ENCODE measurements around the gene ITGB2.

ITGB2 gene

DNA sequence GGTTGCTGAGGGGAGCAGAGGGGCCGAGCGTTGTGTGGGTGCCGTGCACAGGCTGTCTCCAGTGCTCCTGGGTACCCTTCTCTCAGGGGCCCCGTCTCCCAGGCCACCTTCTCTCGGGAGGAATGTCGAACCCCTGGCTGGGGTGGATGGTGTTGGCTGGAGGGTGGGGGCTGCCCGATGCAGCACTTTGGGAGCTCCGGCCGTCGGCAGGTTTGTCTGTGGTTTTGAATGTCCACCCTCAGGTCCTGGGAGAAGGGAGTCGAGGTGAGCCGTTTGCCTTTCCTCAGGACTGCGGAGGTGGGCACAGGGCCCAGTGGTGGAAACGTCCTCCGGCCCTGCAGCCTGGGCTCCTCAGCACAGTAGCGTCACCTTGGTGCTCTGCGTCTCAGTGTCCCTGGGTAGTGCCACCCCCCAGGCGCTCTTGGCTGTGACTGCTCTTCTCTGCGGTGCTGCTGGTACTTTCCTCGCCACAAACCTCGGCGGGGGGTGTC is 33.6 kb upstream of the ITGB2 start:
- H3K4me3 ChIP-seq (ENCODE audit: low read depth, low read length), result no peak overlapping the region
- in situ Hi-C loops (cut with HindIII; ENCODE audit: low sequenced_read_pairs), result no loop called here
- TF ChIP-seq, protein P1, sequence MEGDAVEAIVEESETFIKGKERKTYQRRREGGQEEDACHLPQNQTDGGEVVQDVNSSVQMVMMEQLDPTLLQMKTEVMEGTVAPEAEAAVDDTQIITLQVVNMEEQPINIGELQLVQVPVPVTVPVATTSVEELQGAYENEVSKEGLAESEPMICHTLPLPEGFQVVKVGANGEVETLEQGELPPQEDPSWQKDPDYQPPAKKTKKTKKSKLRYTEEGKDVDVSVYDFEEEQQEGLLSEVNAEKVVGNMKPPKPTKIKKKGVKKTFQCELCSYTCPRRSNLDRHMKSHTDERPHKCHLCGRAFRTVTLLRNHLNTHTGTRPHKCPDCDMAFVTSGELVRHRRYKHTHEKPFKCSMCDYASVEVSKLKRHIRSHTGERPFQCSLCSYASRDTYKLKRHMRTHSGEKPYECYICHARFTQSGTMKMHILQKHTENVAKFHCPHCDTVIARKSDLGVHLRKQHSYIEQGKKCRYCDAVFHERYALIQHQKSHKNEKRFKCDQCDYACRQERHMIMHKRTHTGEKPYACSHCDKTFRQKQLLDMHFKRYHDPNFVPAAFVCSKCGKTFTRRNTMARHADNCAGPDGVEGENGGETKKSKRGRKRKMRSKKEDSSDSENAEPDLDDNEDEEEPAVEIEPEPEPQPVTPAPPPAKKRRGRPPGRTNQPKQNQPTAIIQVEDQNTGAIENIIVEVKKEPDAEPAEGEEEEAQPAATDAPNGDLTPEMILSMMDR (IDR thresholded peaks at IDR 0.05; ENCODE audit: low read depth, low read length), result no peak
- DNase-seq (ENCODE audit: low read depth, low spot score), result no peak

DNA sequence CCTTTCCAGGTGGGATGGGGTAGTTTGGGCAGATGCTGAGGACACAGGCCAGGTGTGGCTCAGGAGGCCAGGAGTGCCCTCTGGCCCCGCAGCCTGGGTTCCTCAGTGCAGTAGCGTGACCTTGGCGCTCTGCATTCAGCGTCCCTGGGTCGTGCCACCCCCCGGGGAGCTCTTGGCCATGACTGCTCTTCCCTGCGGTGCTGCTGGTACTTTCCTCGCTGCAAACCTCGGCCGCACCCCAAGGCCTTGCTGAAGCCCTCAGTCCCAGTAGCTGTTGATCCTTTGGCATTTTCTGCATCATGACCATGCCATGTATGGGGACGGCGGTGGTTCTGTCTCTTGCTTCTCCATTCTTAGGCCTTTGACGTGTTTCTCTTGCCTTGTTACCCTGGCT is 32.9 kb upstream of the ITGB2 start:
- DNase-seq (ENCODE audit: low read depth, low spot score), result no peak
- TF ChIP-seq, protein P1 (IDR thresholded peaks at IDR 0.05; ENCODE audit: low read depth, low read length), result no peak
- H3K4me3 ChIP-seq (ENCODE audit: low read depth, low read length), result no peak overlapping the region
- in situ Hi-C loops (cut with HindIII; ENCODE audit: low sequenced_read_pairs), result no loop called here

DNA sequence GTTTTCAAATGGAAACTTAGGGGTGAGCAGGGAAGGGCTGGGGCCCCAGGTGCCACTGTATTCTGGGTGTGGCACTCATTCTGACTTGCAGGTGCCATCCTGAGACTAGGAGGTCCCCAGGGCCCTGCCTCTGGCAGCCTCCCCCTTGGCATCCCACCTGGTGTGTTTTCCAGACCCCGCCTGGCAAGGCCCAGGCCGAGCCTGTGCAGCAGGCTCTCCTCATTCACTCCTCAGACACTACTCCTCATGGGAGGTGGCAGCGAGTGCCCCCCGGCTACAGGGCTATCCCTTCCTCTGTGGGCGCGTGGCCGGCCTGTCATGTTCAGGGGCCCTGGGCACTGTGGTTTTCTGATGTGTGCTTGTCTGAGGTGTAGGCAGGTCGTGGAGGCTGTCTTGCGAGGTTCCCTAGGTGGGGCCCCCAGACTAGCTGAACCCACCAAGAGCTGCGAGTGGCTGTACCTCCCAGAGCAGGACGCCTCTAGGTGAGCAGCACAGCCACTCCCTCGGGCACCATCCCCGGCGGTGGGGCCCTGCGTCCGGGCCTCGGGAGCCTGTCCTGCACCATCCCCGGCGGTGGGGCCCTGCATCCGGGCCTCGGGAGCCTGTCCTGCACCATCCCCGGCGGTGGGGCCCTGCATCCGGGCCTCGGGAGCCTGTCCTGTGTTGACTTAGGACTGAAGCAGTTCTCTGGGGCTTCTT is 32.4 kb upstream of the ITGB2 start:
- no peak overlapping the region for H3K4me3 ChIP-seq (ENCODE audit: low read depth, low read length)
- DNase-seq (ENCODE audit: low read depth, low spot score), result no peak
- in situ Hi-C loops (cut with HindIII; ENCODE audit: low sequenced_read_pairs), result no loop called here
- TF ChIP-seq, protein P1 (IDR thresholded peaks at IDR 0.05; ENCODE audit: low read depth, low read length), result no peak

DNA sequence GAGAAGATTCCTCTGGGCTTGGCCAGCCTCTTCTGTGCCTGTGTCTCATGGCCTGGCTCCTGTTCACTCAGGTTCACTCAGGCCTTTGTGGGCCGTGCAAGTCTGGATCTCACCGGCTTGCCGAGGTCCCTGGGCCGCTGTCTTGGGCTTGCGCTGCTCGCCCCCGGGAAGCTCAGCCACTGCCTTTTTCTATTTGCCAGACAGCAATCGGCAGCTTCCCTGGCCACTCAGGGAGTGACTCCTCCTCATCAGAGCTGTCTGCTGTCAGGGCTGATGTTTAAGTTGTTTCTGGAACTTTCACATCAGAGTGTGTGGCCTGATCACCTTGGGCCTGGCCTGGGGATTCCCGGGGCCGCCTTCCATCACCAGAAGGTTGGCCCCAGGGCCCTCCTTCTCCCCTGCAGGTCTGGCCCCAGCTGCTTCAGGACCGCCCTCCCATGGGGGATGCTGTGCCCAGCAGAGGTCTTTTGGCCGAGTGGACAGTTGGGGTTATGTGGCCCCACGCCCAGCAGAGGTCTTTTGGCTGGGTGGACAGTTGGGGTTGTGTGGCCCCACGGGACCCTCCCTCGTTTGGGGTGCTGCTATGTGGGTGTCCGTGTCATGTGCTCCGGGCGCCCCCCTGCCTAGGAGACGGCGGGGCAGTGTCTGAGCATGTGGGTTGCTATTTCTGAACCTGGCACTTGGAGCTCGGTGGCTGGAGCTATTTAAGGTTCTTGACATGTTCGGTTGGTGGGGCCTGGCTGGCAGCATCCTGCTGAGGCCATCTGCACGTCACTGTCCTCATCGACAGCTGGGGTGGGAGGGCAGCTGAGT is 31.6 kb upstream of the ITGB2 start:
- TF ChIP-seq, protein P1 (IDR thresholded peaks at IDR 0.05; ENCODE audit: low read depth, low read length), result no peak
- in situ Hi-C loops (cut with HindIII; ENCODE audit: low sequenced_read_pairs), result no loop called here
- DNase-seq (ENCODE audit: low read depth, low spot score), result no peak
- H3K4me3 ChIP-seq (ENCODE audit: low read depth, low read length), result no peak overlapping the region

DNA sequence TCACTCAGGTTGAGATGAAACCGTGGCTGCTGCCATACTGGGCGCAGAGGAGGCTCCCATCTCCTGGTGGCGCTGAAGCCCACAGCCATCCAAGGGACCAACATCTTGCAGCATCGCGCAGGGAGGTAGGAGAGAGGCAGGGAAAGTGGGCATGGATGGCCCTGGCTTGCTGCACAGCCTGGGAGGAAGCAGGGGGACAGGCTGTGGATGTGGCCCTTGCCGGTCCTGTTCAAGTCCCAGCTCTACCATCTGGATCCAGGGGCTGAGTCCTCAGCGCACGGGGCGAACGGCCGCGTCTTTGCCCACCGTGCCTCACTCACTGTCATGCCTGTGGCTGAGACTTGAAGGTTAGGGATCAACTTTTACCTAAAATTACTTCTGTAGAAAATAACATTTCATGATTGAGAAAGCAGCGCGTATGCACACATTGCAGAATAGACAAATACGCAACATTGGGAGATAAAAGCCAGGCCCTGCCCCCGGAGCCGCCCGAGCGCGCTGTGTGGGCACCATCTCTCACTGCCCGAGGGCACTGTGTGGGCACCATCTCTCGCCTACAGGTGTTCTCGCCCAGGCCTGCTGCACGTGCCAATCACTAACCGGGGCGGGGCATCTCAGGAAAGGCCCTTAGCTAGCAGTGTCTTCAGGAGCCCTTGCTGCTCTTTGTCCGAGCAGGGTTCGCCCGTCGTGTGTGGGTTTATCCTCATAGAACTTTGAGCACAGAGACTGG is 30.7 kb upstream of the ITGB2 start:
- TF ChIP-seq, protein P1 (IDR thresholded peaks at IDR 0.05; ENCODE audit: low read depth, low read length), result no peak
- DNase-seq (ENCODE audit: low read depth, low spot score), result no peak
- in situ Hi-C loops (cut with HindIII; ENCODE audit: low sequenced_read_pairs), result no loop called here
- no peak overlapping the region for H3K4me3 ChIP-seq (ENCODE audit: low read depth, low read length)

DNA sequence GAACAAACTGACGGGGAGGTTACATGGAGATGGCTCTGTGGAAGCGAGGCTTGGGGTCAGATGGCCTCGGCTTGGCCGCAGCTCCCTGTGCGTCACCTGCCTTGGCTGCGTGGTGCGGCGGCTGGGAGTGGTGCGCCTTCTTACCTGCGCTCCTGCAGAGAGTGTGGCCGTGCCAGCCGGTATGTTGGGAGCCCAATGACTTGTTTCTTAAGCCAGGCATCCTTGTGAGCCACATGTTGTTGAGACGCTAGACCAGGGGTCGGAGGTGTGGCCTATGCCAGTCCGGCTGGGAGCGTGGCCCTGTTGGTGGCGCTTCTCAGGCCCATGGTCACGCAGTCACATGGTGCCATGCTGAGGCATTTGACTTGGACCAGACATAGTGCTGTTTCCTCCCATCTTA is 29.7 kb upstream of the ITGB2 start:
- DNase-seq (ENCODE audit: low read depth, low spot score), result no peak
- TF ChIP-seq, protein P1 (IDR thresholded peaks at IDR 0.05; ENCODE audit: low read depth, low read length), result no peak
- H3K4me3 ChIP-seq (ENCODE audit: low read depth, low read length), result no peak overlapping the region
- in situ Hi-C loops (cut with HindIII; ENCODE audit: low sequenced_read_pairs), result no loop called here
